Activated T-cell treated with anti-CD3 and anti-CD28 coated beads, Interleukin-2, amount 50 U/mL, for 1 hour (primary cell): ENCODE results near the gene FAM131C.
A peak's percentile ranks its signal among the peaks of the same experiment; 100 is the strongest.
"Not testable (repeated sequence)": the region's sequence is repeated elsewhere in the genome, so short reads cannot be mapped to it uniquely, and the experiment has no call there.

Experiments used
- DNase-seq: peaks from one replicate; pipeline ENCODE4 v3.0.0-alpha.2; 2020

The FAM131C gene

GRCh38 chr1:16057314-16057915, 16.0 kb downstream of the FAM131C start:
- not testable (repeated sequence) for DNase-seq

GRCh38 chr1:16056521-16056912, 16.9 kb downstream of the FAM131C start:
- DNase-seq = not testable (repeated sequence)

DNA sequence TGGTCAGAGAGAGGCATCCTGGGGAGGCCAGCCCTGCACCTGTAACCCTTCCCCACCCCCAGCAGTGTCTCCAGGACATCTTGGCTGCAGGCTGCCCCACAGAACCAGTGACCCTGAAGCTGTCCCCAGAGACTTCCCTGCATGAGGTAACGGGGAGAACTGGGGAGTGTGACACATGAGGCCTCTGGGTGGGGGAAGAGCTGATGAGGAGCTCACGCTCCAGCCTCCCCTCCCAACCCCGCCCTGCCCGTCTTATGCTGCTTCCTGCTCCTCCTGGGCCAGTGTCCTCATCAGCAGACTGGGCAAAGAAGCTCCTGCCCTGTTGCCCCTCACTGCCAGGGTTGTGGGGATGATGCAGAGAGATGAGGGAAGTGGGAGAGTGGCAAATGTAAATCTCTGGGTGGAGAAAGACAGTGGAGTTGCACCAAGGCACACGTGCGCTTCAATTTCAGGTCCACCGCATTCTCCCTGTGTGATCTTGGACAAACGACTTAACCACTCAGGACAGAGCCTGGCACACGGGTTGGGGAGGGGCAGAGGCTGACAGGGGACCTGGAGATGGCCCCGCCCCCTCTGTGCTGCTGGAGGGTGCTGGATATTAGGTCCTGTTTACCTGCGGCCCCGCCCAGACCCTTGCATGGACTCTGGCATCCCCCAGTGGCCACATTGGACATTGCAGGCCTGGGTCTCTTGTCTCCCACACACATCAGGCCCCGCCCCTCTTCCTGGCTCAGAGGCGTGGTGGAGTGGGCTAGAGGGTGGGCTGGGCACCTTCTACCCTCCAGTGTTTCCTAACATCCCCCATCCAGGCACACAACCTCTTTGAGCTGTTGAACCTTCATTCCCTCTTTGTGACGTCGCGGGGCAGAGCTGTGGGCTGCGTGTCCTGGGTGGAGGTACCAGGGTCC, 17.6 kb downstream of the FAM131C start:
- DNase-seq = peak; percentile 86

DNA sequence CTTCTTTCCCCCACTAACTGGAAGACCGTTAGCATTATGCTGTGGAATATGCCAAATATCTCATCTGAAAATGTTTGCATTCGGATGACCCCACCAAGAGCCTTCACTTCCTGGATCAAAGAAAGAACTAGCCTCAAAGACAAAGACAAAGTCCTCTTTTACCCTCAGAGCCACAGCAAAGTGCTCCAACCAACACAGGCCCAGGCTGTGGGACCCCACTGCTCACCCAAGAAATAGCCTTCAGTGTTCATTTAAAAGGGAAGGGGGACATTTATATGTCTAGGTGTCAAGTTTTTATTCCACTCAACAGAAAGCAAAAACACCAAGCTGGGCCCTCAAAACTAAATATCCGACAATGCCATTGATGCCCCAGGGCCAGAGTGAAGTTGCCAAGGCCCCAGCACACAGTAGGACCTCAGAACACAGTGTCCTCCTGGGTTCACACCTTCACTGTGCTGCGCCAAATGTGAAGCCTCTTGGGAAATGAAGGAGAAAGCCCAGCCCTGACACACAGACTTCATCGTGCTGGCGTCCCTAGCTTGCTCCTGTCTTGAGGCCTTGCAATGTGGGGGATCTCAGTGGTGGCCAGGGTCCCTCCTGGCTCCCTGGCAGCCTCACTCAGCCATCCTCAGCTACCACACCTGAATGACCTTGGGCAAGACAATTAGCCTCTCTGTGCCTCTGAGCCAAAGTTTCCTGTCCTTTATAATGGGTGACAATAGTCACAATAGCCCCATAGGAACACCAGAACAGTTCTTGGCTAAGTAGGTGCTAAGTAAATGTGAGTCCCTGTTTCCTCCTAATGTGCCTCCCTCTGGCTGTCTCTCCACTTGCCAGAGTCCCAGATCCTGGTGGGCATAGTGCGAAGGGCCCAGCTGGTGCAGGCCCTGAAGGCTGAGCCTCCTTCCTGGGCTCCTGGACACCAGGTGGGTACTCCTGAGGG, 18.6 kb downstream of the FAM131C start:
- no peak for DNase-seq

DNA sequence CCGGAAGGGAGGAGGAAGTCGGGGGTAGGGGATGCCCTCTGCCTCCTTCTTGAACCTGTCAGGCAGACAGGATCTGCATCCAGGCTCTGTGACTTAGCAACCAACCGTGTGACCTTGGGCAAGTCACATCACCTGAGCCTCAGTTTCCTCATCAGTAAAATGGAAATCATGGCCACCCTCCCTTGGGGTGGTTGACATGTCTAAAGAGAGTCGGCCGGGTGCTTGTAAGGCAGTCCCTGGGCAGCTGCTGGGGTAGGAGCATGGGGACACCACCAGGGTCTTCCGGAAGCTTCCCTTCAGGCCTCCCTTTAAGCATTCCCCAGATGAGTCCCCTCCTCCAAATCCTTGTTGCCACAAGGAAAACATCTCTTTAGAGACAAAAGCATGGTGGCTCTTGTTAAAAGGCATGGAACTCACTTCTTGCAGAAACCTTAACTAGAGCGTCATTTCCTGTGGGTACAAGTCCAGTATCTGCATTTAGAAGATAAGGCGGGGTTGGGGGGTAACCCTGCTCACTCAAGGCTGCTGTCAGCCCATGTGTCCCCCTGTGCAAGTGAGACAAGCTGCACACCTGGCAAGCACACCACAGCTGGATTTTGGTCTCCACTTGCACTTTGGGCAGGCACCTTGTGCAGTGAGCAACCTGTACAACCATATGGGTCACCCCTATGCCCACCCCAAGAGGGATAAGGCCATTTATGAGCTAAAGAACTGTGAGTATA, 19.5 kb downstream of the FAM131C start:
- no peak for DNase-seq

DNA sequence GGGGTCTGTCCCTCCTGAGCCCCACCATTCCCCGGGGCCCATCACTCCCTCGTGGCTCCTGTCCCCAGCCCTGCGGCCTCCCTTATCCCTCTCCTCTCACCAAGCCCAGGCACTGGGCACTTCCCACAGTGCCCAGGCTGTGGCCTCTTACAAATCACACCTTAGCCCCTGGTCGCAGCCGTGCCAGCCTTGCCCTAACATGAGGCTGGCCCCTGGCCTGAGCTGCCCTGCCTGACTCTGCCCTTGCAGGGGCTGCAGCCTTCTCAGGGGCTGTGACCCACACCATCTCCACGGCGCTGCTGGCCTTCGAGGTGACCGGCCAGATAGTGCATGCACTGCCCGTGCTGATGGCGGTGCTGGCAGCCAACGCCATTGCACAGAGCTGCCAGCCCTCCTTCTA, 21.5 kb downstream of the FAM131C start:
- DNase-seq = not testable (repeated sequence)

DNA sequence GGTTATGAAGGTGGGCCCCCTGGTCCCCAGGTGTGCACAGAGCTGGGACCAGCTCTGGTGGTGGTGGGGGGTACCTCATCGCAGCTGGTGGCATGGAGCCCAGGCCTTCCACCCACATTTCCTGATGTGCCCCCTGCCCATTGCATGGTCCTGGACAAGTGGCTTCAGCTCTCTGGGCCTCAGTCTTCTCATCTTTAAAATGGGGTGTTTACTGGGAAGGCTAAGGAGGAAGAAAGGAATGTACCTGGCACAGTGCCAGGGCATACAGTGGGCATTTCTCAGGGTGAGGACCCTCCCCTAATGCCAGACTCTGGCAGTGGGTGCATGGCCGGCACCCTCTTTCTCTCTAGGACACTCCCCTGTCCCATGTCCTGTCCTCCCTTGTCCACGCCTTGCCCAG, 22.4 kb downstream of the FAM131C start:
- no peak for DNase-seq

- DNase-seq = no peak
These were observed 23.1 kb downstream of the FAM131C start for GRCh38 chr1:16050328-16050727.

DNA sequence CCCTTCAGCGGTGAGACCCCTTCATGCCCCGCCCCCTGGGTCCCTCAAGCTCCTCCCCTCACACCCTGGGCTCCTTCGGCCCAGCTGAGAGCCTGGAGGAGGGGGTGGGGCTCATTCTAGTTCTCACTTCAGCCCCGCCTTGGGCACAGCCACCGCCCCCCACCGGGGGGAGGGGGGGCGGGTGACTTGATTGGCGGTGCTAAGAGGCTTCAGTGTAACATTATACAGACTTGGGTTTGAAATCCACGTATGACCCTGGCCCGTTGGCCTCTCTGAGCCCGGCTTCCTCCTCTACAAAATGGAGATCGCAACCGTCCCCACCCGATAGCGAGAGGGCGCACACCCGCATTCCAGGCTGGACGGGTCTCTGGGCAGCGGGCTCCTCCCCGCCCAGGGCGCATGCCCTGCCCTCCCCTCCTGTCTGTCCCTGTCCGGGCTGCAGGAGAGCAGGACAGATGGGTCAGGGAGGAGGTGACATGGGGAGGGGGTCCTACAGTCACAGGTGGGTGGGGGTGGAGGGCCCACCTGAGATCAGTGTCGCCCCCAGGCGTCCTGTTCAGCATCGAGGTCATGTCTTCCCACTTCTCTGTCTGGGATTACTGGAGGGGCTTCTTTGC, 24.8 kb downstream of the FAM131C start:
- peak; percentile 56 for DNase-seq

DNA sequence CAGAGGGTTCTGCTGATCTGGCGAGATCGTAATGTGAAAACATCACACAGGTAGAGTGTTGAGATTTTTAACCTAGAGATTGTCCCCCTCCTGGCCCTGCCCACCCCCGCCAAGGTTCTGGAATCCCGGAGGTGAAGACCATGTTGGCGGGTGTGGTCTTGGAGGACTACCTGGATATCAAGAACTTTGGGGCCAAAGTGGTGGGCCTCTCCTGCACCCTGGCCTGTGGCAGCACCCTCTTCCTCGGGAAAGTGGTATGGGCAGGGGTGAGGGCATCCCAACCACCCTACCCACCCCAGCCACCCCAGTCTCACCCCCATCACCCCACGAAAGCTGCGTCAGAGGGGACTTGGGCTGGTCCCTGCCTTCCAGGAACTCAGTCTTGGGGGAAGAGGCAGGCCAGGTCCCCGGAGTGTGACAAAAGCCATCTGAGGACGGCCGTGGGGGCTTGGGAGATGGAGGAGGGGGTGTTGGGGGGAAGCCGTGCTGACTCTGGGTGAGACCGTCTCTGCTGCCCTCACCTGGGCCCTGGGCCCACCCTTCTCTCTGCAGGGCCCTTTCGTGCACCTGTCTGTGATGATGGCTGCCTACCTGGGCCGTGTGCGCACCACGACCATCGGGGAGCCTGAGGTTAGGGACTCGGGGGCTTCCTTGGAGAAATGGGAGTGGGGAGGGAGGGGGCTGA, 25.5 kb downstream of the FAM131C start:
- DNase-seq = no peak

DNA sequence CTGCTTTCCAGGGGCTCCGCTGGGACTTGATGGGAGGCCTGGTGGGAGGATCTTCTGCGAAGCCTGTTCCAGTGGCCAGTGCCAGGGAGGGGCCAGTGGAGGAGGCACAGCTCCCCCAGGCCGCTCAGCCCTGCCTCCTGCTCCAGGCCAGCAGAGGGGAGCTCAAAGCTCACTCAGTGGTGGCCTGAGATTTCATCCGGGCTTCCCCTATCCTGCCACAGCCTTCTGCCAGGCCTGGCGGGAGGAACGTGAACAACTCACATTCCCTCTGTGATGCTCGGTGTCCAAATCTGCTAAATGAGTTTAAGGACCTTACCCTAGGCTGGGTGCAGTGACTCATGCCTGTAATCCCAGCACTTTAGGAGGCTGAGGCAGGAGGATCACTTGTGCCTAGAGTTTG, 26.6 kb downstream of the FAM131C start:
- DNase-seq = no peak

DNA sequence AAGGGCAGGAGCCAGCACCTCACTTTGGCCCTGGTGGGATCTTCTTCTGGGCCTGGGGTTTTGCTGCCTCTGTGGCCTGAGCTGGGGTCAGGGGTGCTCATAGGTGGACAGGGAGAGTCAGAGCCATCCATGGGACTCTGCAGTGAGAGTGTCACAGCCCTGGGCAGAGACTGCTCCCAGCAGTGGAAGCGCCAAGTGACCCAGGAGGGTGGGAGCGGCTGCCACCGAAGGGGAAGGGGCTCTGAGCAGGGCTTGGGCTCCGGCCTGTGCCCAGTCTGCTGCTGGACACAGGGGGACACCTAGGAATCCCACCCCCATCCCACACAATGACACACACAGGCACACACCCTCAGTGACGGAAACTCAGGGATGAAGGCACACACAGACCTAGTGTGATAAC, 29.5 kb downstream of the FAM131C start:
- DNase-seq = no peak

DNA sequence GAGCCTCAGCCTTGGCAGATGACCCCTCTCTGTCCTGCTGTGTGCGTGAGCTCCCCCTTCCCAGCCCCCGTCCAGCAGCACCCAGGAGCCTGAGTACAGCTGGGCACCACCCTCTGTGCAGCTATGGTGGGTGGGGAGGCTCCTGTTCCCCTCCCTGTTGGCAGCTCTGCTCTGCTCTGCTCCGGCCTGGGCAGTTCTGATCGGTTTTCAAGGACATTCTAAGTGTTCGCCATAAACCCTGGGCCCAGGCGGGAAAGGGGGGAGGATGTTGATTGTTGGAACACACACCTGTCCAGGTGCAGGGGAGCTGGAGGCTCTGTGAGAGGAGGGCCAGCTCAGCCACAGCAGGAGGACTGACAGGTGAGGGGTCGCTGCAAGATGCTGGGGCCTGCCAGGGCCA, 29.9 kb downstream of the FAM131C start, which contains the start of gene CLCNKB:
CLCNKB (plus strand) TSS at position 262 of the 400 bp plus-strand sequence. CDS start 711 bp downstream, outside the sequence.
- no peak for DNase-seq

GRCh38 chr1:16042654-16043053, 30.8 kb downstream of the FAM131C start:
- not testable (repeated sequence) for DNase-seq

DNA sequence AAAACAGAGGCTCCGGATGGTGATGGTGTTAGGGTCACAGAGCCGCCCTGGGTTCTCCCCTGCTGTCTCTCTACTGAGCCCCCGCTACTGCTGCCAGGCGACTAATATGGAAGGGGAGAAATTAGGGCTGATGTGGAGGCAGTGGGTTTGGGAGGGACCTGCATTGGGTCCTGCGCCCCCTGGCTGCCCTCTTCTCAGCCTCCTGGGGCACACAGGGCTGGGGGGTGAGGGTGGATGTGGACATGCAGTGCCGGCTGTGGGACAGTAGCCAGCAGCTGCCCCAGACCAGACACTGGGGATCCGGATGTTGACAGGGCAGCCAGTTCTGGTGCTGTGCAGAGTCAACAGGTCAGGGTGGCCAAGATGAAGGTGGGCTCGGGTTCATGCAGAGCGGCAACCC, 31.4 kb downstream of the FAM131C start:
- no peak for DNase-seq

- DNase-seq = no peak
These were observed 32.3 kb downstream of the FAM131C start for GRCh38 chr1:16041200-16041599.

- DNase-seq = not testable (repeated sequence)
These were observed 33.6 kb downstream of the FAM131C start for GRCh38 chr1:16039871-16040270.

DNA sequence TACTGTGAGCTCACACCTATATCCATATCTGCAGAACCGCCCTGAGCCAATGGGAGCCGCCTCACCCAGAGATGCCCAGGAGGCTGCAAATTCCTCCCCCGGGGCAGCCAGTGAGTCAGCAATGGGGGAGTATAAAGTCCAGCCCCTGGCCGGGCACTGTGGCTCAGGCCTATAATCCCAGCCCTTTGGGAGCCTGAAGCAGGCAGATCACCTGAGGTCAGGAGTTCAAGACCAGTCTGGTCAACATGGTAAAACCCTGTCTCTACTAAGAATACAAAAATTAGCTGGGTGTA, 34.9 kb downstream of the FAM131C start:
- no peak for DNase-seq

DNA sequence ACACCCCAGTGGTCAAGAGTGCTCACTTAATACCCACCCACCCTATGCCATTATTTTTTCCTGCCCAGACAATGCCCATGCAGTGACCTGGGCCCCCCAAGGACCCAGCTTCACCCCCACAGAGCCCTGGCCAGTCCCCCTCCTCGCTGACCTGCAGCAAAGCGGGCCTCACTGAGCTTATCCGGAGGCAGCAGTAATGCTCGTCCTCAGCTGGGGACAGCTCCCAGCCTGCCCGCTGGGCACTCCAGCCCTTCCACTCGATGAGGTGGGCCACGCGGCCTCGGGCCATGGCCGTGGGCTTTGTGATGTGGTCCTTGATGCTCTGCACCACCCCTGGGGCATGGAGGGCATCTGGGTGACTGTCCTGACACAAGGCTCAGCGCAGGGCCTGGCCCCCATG, 37.0 kb downstream of the FAM131C start:
- DNase-seq = not testable (repeated sequence)

- DNase-seq = not testable (repeated sequence)
These were observed 40.3 kb downstream of the FAM131C start for GRCh38 chr1:16033103-16033632.
